GM12878 (cell line): ENCODE measurements around the gene IL3. TPM values are rescaled to one million over a fixed set of nuclear protein-coding genes. Genes with fewer than 3 reads are reported as not detected.

Experiments used
- ATAC-seq: fragments of 200-7000 bp; cut with Tn5 transposase; 3 replicates; pipeline ENCODE4 v1.9.1; 2020; ENCODE audit warnings: mild to moderate bottlenecking, moderate library complexity
- BruUV-seq: library from RNA; stranded (reverse); fragments of 400-500 nt; replicated peaks from 2 replicates; lab custom pipeline; 2021; lab: Mats Ljungman, UMichigan
- CTCF ChIA-PET: fragments of 300-600 bp; sonication (Branson Sonifier 250); formaldehyde crosslinking; extraction: SDS; loops from one replicate; lab custom pipeline; 2021; ENCODE audit warnings: inconsistent platforms; lab: Yijun Ruan, JAX
- POLR2A ChIA-PET: fragments of 350-600 bp; formaldehyde crosslinking; extraction: SDS; loops from one replicate; lab custom pipeline; 2021; ENCODE audit warnings: inconsistent platforms; lab: Charles Lee
- RAD21 ChIA-PET: fragments of 300-600 bp; sonication (Branson Sonifier 250); formaldehyde crosslinking; loops from one replicate; lab custom pipeline; 2023; ENCODE audit warnings: antibody characterized with exemption; ENCODE audit not compliant: unreplicated experiment; lab: Charles Lee
- SMC1A ChIA-PET: fragments of 300-600 bp; sonication (Branson Sonifier 250); formaldehyde crosslinking; loops from one replicate; lab custom pipeline; 2023; ENCODE audit not compliant: unreplicated experiment, uncharacterized antibody; lab: Charles Lee
- DNase-seq: peaks from one replicate; pipeline ENCODE4 v3.0.0-alpha.2; 2011; ENCODE audit warnings: low read depth, low spot score
- FAIRE-seq: peaks from 3 replicates; lab custom pipeline; 2011; peaks lifted over from hg19 to GRCh38; lab: Jason Lieb, UNC
- H2AFZ ChIP-seq: 2 replicates; pipeline ENCODE4 v1.6.0; 2011; ENCODE audit warnings: low read depth, low read length, control low read depth; ENCODE audit not compliant: control insufficient read depth
- H3K27ac ChIP-seq: 2 replicates; pipeline ENCODE4 v1.5.1; 2011; ENCODE audit warnings: control low read depth; ENCODE audit not compliant: control insufficient read depth, insufficient read depth
- H3K27me3 ChIP-seq, 2 experiments: replicated peaks in 1 of 2; 2 replicates each; pipeline versions ENCODE4 v1.6.0 to v1.6.1; 2011; ENCODE audit warnings: low read length in 1 of 2; ENCODE audit not compliant: control insufficient read depth in 2 of 2, insufficient read depth in 2 of 2
- H3K36me3 ChIP-seq, 2 experiments: 2 replicates each; pipeline ENCODE4 v1.5.1; 2011; ENCODE audit warnings: low read length in 1 of 2; ENCODE audit not compliant: control insufficient read depth in 2 of 2, insufficient read depth in 2 of 2
- H3K4me1 ChIP-seq: 2 replicates; pipeline ENCODE4 v1.6.1; 2011; ENCODE audit warnings: mild to moderate bottlenecking, low read length, moderate library complexity, mixed read lengths; ENCODE audit not compliant: control insufficient read depth, insufficient read depth
- H3K4me2 ChIP-seq: 2 replicates; pipeline ENCODE4 v1.6.0; 2011; ENCODE audit warnings: control low read depth; ENCODE audit not compliant: control insufficient read depth, insufficient read depth
- H3K4me3 ChIP-seq: fragments of 200-600 bp; sonication (generic); 2 replicates; pipeline ENCODE4 v1.5.1; 2016
- H3K79me2 ChIP-seq: 2 replicates; pipeline ENCODE4 v1.6.0; 2011; ENCODE audit warnings: low read length; ENCODE audit not compliant: control insufficient read depth, insufficient read depth
- H3K9ac ChIP-seq: 2 replicates; pipeline ENCODE4 v1.8.0; 2011; ENCODE audit warnings: low read length, control low read depth, mixed read lengths; ENCODE audit not compliant: control insufficient read depth, insufficient read depth
- H3K9me3 ChIP-seq: replicated peaks from 3 replicates; pipeline ENCODE4 v1.5.1; 2011; ENCODE audit warnings: mild to moderate bottlenecking, low read length; ENCODE audit not compliant: control insufficient read depth, insufficient read depth
- H4K20me1 ChIP-seq: 2 replicates; pipeline ENCODE4 v1.6.0; 2011; ENCODE audit not compliant: control insufficient read depth, insufficient read depth
- CBX3 ChIP-seq: fragments of 200-600 bp; sonication (generic); IDR thresholded peaks from 2 replicates; pipeline ENCODE4 v1.6.1; 2016; ENCODE audit warnings: low read depth, borderline replicate concordance
- HDGF ChIP-seq: fragments of 450-650 bp; IDR thresholded peaks from 2 replicates; pipeline ENCODE4 v1.6.1; 2016; ENCODE audit warnings: antibody characterized with exemption
- KDM1A ChIP-seq: fragments of 200-600 bp; sonication (generic); IDR thresholded peaks from 2 replicates; pipeline ENCODE4 v1.6.1; 2016; ENCODE audit warnings: borderline replicate concordance
- MXI1 ChIP-seq: fragments of 150-350 bp; IDR thresholded peaks from 2 replicates; pipeline ENCODE4 v1.6.1; 2011; ENCODE audit warnings: low read depth, mild to moderate bottlenecking, inconsistent platforms, low read length, improper control_type of control experiment
- NRF1 ChIP-seq: conservative IDR thresholded peaks from 2 replicates; pipeline ENCODE4 v1.6.1; 2011; ENCODE audit warnings: mild to moderate bottlenecking, low read depth, low read length, improper control_type of control experiment
- PAX8 ChIP-seq: fragments of 450-650 bp; IDR thresholded peaks from 2 replicates; pipeline ENCODE4 v1.6.1; 2017; ENCODE audit warnings: mild to moderate bottlenecking, moderate library complexity
- RBBP5 ChIP-seq: fragments of 200-600 bp; sonication (generic); conservative IDR thresholded peaks from 2 replicates; pipeline ENCODE4 v1.6.1; 2016
- SP1 ChIP-seq: IDR thresholded peaks from one replicate; pipeline ENCODE4 v1.6.1; 2011; ENCODE audit warnings: low read depth, low read length
- TAF1 ChIP-seq: IDR thresholded peaks from 2 replicates; pipeline ENCODE4 v1.6.1; 2011; ENCODE audit warnings: mild to moderate bottlenecking, low read depth, low read length, borderline replicate concordance
- TBL1XR1 ChIP-seq: IDR thresholded peaks from 2 replicates; pipeline ENCODE4 v1.6.1; 2012; ENCODE audit warnings: low read depth, low read length, improper control_type of control experiment
- ZNF207 ChIP-seq: fragments of 450-650 bp; IDR thresholded peaks from 2 replicates; pipeline ENCODE4 v1.6.1; 2014; ENCODE audit warnings: antibody characterized with exemption, mild to moderate bottlenecking, borderline replicate concordance
- ZNF622 ChIP-seq: fragments of 450-650 bp; IDR thresholded peaks from 2 replicates; pipeline ENCODE4 v1.6.1; 2017; ENCODE audit warnings: mild to moderate bottlenecking, inconsistent platforms
- WGBS: methylation state at CpG from one replicate; pipeline ENCODE4 v1.1.6; 2016; ENCODE audit warnings: low lambda C conversion rate; ENCODE audit not compliant: insufficient replicate concordance, insufficient coverage; ENCODE audit errors: missing lambda C conversion rate; 5-methylcytosine and 5-hydroxymethylcytosine counted together
- in situ Hi-C: fragments of 300-500 bp; cut with MboI; formaldehyde crosslinking; loops from 9 replicates; pipeline ENCODE4 v1.14.3; 2018; ENCODE audit warnings: mixed read lengths
- intact Hi-C: fragments of 100-400 bp; cut with micrococcal nuclease; formaldehyde crosslinking; loops from one replicate; pipeline ENCODE4 v1.14.2; 2022; ENCODE audit not compliant: unreplicated experiment
- polyA plus RNA-seq, 11 experiments: library from polyadenylated mRNA; depleted of rRNA in 4 of 11; unstranded in 6 of 11; stranded (reverse) in 5 of 11; fragments of >200 nt; fragmentation: Nextera tagmentation in 4 of 11; fragmentation: Illumina TruSeq in 1 of 11; extraction: Ambion mirVana in 4 of 11; extraction: Trizol in 1 of 11; gene quantifications; 1 replicate in 1 of 11; 2 replicates in 10 of 11; pipeline versions ENCODE4 v1.2.1 to v1.2.3, GENCODE V29; 2011 to 2016; ENCODE audit warnings: inconsistent platforms in 2 of 11, missing spikeins in 2 of 11, low read depth in 1 of 11
- total RNA-seq, 4 experiments: library from RNA; depleted of rRNA in 3 of 4; stranded (reverse); fragments of >200 nt in 3 of 4; fragmentation: Illumina TruSeq in 1 of 4; extraction: Trizol in 1 of 4; gene quantifications; 2 replicates each; pipeline versions ENCODE4 v1.2.1 to v1.2.3, GENCODE V29; 2013 to 2021
- TF ChIP-seq, protein P1 (sequence below): fragments of 450-650 bp; IDR thresholded peaks from 2 replicates; pipeline ENCODE4 v1.6.1; 2016; ENCODE audit warnings: mild to moderate bottlenecking
- TF ChIP-seq, protein P2 (sequence below): IDR thresholded peaks from 2 replicates; pipeline ENCODE4 v1.6.1; 2012; ENCODE audit warnings: improper control_type of control experiment, low read depth, low read length; ENCODE audit not compliant: insufficient replicate concordance
- TF ChIP-seq, protein P3 (sequence below): fragments of 450-650 bp; IDR thresholded peaks from 2 replicates; pipeline ENCODE4 v1.6.1; 2017; ENCODE audit warnings: mild to moderate bottlenecking, low read depth, inconsistent platforms; ENCODE audit not compliant: poor library complexity, severe bottlenecking

Gene IL3
- total and polyA plus RNA-seq, 10 of the 15 experiments (the other 5 are each of a cell fraction or from before 2014, with no cell fraction given) = not detected

DNA sequence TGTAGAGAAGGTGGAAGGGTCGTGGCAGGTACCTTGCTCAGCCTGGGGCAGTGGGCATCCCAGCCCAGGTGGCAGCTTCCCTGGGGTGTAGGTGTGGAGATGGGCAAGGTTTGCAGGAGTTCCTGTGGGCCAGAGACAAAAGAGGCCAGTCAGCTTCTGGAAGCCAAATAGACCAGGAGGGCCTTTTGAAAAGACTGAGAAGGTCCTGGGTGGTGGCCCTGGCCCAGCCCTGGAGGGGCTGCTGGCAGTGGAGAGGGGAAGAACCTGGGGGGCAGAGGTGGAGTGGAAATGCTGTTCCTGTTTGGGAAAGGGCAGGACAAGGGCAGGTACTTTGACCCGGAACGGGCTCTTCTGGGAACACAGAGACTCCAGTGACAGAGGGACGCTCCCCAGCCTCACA, 7.0 kb upstream of the IL3 start (continued):
- TF ChIP-seq ZNF207 = no peak
- TF ChIP-seq, protein P1, sequence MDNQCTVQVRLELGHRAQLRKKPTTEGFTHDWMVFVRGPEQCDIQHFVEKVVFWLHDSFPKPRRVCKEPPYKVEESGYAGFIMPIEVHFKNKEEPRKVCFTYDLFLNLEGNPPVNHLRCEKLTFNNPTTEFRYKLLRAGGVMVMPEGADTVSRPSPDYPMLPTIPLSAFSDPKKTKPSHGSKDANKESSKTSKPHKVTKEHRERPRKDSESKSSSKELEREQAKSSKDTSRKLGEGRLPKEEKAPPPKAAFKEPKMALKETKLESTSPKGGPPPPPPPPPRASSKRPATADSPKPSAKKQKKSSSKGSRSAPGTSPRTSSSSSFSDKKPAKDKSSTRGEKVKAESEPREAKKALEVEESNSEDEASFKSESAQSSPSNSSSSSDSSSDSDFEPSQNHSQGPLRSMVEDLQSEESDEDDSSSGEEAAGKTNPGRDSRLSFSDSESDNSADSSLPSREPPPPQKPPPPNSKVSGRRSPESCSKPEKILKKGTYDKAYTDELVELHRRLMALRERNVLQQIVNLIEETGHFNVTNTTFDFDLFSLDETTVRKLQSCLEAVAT = no peak

DNA sequence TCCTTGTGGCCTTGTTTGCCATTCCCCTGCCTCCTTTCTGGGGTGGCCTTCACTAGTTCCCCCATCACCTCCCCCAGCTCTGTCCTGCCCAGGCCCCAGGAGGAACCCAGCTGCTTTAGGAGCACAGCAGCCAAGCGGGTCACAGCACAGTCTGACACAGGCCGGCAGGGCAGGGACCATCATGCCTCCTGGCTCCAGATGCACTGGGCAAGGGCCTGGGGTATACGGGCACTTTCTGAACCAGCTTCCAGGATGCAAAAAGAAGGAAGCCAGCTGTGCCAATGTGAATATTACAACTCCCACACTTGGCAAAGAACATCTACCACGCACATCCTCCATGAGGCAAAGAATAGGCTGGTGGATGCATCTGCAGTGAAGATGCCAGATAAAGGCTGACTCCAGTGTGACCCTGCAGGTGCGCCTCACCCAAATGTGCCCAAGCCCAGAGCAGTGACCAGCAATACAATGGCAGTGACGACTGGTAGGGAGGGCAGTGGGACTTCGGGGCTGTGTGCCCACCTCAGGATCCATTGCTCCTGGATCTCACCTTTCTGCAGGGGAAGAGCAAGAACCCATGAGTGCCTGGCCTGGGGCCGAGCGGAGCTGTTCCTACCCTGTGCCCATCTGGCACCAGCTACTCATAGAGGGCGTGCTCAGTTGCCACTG, 6.3 kb upstream of the IL3 start:
- H3K27me3 ChIP-seq = peaks cover 0 to 5% of the 10 kb centered on the region in 2 experiments; a peak in 3 of 4 replicates
- no peaks in the 10 kb centered on the region for H3K36me3 ChIP-seq
- FAIRE-seq (no peak), DNase-seq (no peak), ATAC-seq (no peak)
- no peak overlapping the region for H3K4me2 ChIP-seq
- no peak overlapping the region for H3K4me3 ChIP-seq
- in situ Hi-C loops = no loop called here
- no peak overlapping the region for H3K27ac ChIP-seq
- 36% methylated on average over 10 of the region's 10 CpGs for WGBS
- ChIA-PET POLR2A (no interaction called here), SMC1A (interaction anchor here (1.1 kb wide), 1 partner anchor 26 kb away, joined by 3 read pairs; no protein-coding TSS in a partner anchor), RAD21 (interaction anchor here (1.8 kb wide), 1 partner anchor 9 kb away, joined by 3 read pairs; no protein-coding TSS in a partner anchor), CTCF (interaction anchor here (3.4 kb wide), 1 partner anchor 9 kb away, joined by 15 read pairs; no protein-coding TSS in a partner anchor)
- no peak overlapping the region for H2AFZ ChIP-seq
- H4K20me1 ChIP-seq = no peaks in the 10 kb centered on the region
- H3K9ac ChIP-seq = no peak overlapping the region
- no peaks in the 10 kb centered on the region for H3K79me2 ChIP-seq
- H3K9me3 ChIP-seq = no peaks in the 10 kb centered on the region
- no peaks in the 10 kb centered on the region for H3K4me1 ChIP-seq
- intact Hi-C loops = no loop called here
- BruUV-seq = no TSS peak
- TF ChIP-seq PAX8 = no peak
- no peak for TF ChIP-seq TAF1
- no peak for TF ChIP-seq SP1
- no peak for TF ChIP-seq MXI1
- no peak for TF ChIP-seq KDM1A
- no peak for TF ChIP-seq RBBP5
- TF ChIP-seq ZNF622 = no peak
- TF ChIP-seq CBX3 = no peak
- TF ChIP-seq TBL1XR1 = no peak
- TF ChIP-seq, protein P2, sequence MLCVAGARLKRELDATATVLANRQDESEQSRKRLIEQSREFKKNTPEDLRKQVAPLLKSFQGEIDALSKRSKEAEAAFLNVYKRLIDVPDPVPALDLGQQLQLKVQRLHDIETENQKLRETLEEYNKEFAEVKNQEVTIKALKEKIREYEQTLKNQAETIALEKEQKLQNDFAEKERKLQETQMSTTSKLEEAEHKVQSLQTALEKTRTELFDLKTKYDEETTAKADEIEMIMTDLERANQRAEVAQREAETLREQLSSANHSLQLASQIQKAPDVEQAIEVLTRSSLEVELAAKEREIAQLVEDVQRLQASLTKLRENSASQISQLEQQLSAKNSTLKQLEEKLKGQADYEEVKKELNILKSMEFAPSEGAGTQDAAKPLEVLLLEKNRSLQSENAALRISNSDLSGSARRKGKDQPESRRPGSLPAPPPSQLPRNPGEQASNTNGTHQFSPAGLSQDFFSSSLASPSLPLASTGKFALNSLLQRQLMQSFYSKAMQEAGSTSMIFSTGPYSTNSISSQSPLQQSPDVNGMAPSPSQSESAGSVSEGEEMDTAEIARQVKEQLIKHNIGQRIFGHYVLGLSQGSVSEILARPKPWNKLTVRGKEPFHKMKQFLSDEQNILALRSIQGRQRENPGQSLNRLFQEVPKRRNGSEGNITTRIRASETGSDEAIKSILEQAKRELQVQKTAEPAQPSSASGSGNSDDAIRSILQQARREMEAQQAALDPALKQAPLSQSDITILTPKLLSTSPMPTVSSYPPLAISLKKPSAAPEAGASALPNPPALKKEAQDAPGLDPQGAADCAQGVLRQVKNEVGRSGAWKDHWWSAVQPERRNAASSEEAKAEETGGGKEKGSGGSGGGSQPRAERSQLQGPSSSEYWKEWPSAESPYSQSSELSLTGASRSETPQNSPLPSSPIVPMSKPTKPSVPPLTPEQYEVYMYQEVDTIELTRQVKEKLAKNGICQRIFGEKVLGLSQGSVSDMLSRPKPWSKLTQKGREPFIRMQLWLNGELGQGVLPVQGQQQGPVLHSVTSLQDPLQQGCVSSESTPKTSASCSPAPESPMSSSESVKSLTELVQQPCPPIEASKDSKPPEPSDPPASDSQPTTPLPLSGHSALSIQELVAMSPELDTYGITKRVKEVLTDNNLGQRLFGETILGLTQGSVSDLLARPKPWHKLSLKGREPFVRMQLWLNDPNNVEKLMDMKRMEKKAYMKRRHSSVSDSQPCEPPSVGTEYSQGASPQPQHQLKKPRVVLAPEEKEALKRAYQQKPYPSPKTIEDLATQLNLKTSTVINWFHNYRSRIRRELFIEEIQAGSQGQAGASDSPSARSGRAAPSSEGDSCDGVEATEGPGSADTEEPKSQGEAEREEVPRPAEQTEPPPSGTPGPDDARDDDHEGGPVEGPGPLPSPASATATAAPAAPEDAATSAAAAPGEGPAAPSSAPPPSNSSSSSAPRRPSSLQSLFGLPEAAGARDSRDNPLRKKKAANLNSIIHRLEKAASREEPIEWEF = no peak
- TF ChIP-seq, protein P3, sequence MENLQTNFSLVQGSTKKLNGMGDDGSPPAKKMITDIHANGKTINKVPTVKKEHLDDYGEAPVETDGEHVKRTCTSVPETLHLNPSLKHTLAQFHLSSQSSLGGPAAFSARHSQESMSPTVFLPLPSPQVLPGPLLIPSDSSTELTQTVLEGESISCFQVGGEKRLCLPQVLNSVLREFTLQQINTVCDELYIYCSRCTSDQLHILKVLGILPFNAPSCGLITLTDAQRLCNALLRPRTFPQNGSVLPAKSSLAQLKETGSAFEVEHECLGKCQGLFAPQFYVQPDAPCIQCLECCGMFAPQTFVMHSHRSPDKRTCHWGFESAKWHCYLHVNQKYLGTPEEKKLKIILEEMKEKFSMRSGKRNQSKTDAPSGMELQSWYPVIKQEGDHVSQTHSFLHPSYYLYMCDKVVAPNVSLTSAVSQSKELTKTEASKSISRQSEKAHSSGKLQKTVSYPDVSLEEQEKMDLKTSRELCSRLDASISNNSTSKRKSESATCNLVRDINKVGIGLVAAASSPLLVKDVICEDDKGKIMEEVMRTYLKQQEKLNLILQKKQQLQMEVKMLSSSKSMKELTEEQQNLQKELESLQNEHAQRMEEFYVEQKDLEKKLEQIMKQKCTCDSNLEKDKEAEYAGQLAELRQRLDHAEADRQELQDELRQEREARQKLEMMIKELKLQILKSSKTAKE = no peak
- TF ChIP-seq HDGF = no peak
- no peak for TF ChIP-seq NRF1
